ENCODE results near the gene FKBP14.
"Not testable (repeated sequence)": the region's sequence is repeated elsewhere in the genome, so short reads cannot be mapped to it uniquely, and the experiment has no call there.

The FKBP14 gene

GRCh38 chr7:29961611-29962010 lies 64.9 kb downstream of the FKBP14 start:
- not testable (repeated sequence) for DNase-seq

Measured in anterior cingulate cortex (tissue), 58 donors.